Measurements from ENCODE around the gene DLGAP5. TPM values are rescaled to one million over a fixed set of nuclear protein-coding genes. Genes with fewer than 3 reads are reported as not detected.
A peak's percentile ranks its signal among the peaks of the same experiment; 100 is the strongest.

DLGAP5 gene
- total RNA-seq, 3 donors from 2014 or later: under 0.01 to 1.8 (median 0.15) TPM

DNA sequence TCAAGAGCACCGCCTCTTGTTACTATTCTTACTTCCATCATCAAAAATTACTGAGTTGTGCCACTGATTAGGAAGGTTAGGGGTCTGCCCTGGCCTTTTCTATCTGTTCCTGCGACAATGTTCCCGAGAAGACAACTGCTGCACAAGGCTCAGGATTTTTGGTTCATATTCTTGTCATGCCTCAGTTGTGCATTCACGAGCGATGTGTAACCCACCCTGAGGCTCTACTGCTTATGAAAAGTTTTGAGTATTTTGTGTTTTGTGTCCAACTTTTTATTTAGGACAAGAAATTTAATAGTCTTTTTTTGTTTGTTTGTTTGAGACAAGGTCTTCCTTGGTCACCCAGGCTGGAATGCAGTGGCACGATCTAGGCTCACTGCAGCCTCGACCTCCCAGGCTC, 85.4 kb downstream of the DLGAP5 start:
- H3K4me1 ChIP-seq: peaks cover 19 to 43% of the 10 kb centered on the region in 2 donors
- DNase-seq (ENCODE audit: low spot score in 2 of 2): no peak
- intact Hi-C loops (cut with DNase I; ENCODE audit: low total_unique reads): no loop called here

DNA sequence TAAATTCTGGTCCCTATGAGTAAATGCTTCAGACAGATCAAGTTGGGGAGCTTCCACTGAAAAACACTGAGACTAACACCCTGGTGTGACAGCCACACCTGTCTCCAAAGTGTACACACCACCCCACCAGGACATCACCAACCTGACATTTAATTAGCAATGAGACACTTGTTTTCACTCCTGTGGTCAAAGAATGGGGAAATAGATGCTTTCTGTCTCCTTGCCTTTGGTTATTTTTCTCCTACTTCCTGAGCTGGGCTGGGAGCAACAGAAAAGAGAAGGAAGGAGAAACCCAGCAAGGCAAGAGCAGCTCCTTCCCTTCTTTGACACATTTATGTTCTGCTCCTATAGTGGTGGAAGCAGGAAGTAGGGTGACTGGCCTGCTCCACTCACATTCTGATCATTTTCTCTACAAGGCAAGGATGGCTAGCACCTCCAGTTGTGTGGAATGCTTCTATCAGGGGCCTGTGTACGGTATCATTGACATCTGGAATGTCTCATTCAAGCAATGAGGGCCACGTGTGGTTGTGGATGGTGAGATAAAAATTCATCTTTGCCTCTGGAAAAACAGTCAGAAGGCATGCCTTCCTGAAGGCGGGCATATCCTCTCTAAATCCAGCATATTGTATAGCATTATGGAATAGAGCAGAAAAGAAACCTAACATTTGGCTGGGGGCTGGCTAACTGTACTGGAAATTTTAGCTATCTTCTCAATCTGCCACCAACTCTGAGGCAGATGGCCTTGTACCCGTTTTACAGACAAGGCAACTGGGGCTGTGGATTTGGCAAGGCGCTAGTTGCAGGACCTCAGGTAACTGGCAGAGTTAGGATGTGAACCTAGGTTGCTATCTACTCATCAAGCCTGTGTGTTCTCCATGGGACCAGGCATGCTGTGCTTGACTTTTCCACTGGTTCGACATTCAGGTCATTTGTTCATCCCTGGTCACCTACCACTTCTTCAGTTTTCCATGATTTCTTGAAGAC, 87.1 kb downstream of the DLGAP5 start:
- H3K4me1 ChIP-seq: peaks cover 19 to 53% of the 10 kb centered on the region in 2 donors
- TF ChIP-seq POLR2AphosphoS5 (IDR thresholded peaks at IDR 0.05) (no peak), POLR2A (IDR thresholded peaks at IDR 0.05) (no peak)
- TF ChIP-seq, protein P1, sequence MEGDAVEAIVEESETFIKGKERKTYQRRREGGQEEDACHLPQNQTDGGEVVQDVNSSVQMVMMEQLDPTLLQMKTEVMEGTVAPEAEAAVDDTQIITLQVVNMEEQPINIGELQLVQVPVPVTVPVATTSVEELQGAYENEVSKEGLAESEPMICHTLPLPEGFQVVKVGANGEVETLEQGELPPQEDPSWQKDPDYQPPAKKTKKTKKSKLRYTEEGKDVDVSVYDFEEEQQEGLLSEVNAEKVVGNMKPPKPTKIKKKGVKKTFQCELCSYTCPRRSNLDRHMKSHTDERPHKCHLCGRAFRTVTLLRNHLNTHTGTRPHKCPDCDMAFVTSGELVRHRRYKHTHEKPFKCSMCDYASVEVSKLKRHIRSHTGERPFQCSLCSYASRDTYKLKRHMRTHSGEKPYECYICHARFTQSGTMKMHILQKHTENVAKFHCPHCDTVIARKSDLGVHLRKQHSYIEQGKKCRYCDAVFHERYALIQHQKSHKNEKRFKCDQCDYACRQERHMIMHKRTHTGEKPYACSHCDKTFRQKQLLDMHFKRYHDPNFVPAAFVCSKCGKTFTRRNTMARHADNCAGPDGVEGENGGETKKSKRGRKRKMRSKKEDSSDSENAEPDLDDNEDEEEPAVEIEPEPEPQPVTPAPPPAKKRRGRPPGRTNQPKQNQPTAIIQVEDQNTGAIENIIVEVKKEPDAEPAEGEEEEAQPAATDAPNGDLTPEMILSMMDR (IDR thresholded peaks at IDR 0.05): no peak
- DNase-seq (ENCODE audit: low spot score in 2 of 2): no peak
- peak overlapping the region in 1 of 3 donors; percentile 47 for H3K4me3 ChIP-seq
- H3K27ac ChIP-seq: peak overlapping the region; percentile 97 to 99
- no peaks in the 10 kb centered on the region for H3K27me3 ChIP-seq
- intact Hi-C loops (cut with DNase I; ENCODE audit: low total_unique reads): no loop called here
- no peaks in the 10 kb centered on the region for H3K36me3 ChIP-seq
- H3K9me3 ChIP-seq: no peaks in the 10 kb centered on the region

More for the DNA sequence above, 85.4 kb downstream of the DLGAP5 start:
- TF ChIP-seq POLR2AphosphoS5 (IDR thresholded peaks at IDR 0.05): no peak
- TF ChIP-seq, protein P1 (IDR thresholded peaks at IDR 0.05): no peak
- TF ChIP-seq POLR2A (IDR thresholded peaks at IDR 0.05): no peak
- H3K27me3 ChIP-seq: no peaks in the 10 kb centered on the region
- no peak overlapping the region for H3K4me3 ChIP-seq
- H3K27ac ChIP-seq: peak overlapping the region; percentile 97
- H3K9me3 ChIP-seq: no peaks in the 10 kb centered on the region
- no peaks in the 10 kb centered on the region for H3K36me3 ChIP-seq

DNA sequence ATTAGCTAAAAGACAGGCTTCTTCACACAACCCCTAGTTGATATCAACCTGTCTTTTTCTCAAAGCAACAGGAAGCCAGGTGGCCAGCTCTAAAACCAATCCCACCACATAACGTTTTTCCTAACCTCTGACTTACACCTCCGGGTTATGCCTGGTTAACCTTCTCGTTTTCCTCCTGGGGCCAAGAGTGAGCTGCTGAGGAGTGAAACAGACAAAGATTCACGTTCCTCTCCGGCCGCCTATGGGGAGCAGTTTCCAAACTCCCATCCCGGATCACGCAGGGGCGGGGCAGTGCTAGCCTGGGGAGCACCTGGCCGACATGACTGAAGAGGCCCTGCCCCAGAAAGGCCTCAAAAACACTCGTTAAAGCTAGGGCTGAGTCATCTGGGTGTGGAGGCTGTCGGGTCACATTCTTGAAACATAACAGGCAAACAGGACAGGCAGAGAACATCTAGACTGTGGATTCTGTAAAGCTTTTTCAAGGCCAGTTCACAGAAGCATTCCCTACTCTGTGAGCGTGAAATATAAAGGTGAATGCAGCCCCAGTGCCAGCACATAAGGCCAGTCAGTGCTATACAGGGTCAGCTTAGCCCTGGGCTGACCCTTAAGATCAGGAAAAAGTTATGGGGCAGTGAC, 88.3 kb downstream of the DLGAP5 start:
- DNase-seq (ENCODE audit: low spot score in 2 of 2): peak; percentile 92 to 96
- no peaks in the 10 kb centered on the region for H3K9me3 ChIP-seq
- no peaks in the 10 kb centered on the region for H3K36me3 ChIP-seq
- H3K27ac ChIP-seq: peak overlapping the region; percentile 97 to 99
- intact Hi-C loops (cut with DNase I; ENCODE audit: low total_unique reads): no loop called here
- peaks cover 18 to 49% of the 10 kb centered on the region in 2 donors for H3K4me1 ChIP-seq
- no peaks in the 10 kb centered on the region for H3K27me3 ChIP-seq
- H3K4me3 ChIP-seq: peak overlapping the region in 2 of 3 donors; percentile 27 to 47
- TF ChIP-seq, protein P1 (IDR thresholded peaks at IDR 0.05): no peak
- TF ChIP-seq POLR2AphosphoS5 (IDR thresholded peaks at IDR 0.05): peak; percentile 88 to 95 (median 88)
- peak; percentile 35 for TF ChIP-seq POLR2A (IDR thresholded peaks at IDR 0.05)

DNA sequence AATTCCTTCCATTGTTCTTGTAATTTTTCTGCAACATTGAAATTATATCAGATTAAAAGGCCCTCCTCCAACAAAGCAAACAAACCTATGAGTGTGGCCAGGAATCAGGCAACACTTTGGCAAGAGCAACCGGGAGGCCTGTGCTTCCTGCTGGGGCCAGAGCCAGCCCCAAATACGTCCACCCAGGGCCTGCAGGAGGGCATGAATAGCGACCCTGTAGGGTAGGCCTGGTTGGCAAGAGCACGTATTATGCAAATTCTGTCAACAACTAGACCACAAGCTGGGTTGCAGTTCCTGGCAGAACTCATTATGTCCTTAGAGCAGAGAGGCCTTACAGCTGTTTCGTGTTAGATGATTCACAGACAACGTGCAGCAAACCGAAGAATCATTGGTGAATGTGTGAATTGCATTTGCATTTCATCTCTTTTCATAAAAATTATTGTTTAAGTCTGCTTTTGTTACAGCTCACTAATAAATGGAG, 89.2 kb downstream of the DLGAP5 start:
- DNase-seq (ENCODE audit: low spot score in 2 of 2): peak; percentile 82 to 92
- H3K9me3 ChIP-seq: no peaks in the 10 kb centered on the region
- H3K27ac ChIP-seq: peak overlapping the region; percentile 97 to 99
- intact Hi-C loops (cut with DNase I; ENCODE audit: low total_unique reads): no loop called here
- no peaks in the 10 kb centered on the region for H3K27me3 ChIP-seq
- H3K36me3 ChIP-seq: no peaks in the 10 kb centered on the region
- no peak for TF ChIP-seq POLR2A (IDR thresholded peaks at IDR 0.05)
- peak; percentile 94 to 99 (median 98) for TF ChIP-seq POLR2AphosphoS5 (IDR thresholded peaks at IDR 0.05)
- TF ChIP-seq, protein P1 (IDR thresholded peaks at IDR 0.05): peak in 1 of 3 donors; percentile 18
- peak overlapping the region in 2 of 3 donors; percentile 27 to 47 for H3K4me3 ChIP-seq
- H3K4me1 ChIP-seq: peaks cover 14 to 45% of the 10 kb centered on the region in 2 donors
